DMS53 treated with DMSO at 0.1 percent for 48 hours (cell line): ENCODE data around the gene CDKN2A.

Source experiments
- DNase-seq: peaks from one replicate; lab custom pipeline; 2025; ENCODE audit not compliant: unreplicated experiment; lab: John Stamatoyannopoulos, UW

Gene CDKN2A

GRCh38 chr9:22008384-22008716, 14.2 kb upstream of the CDKN2A start:
- DNase-seq = no peak

DNA sequence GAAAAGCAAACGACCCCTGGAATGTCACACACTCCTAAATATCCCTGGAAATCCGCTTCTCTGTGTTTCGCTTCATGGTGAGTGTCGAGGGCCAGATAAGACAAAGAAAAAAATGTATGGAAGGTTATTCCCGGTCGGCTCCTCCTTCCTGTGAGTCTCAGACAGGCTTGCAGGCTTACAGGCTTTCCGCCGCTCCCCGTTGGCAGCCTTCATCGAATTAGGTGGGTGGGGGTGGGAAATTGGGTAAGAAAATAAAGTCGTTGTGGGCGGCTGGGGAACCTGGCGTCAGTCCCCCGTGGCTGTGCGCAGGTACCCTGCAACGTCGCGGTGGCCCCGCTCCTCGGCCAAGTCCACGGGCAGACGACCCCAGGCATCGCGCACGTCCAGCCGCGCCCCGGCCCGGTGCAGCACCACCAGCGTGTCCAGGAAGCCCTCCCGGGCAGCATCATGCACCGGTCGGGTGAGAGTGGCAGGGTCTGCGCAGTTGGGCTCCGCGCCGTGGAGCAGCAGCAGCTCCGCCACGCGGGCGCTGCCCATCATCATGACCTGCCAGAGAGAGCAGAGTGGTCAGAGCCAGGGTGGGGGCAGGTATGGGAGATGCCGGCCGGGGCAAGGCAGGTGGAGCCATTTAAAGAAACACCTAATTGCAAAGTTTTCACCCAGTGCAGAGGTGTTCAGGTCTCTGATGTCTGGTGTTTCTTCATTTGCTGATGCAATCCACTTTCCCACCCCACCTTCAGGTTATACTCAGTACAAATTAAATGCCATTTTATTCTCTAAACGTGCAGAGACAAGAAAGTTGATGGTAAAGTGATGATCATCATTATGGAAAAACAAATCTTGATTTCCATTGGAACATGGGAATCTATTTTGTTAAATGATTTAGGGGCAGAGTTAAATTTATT, 11.8 kb upstream of the CDKN2A start:
- DNase-seq = no peak

DNA sequence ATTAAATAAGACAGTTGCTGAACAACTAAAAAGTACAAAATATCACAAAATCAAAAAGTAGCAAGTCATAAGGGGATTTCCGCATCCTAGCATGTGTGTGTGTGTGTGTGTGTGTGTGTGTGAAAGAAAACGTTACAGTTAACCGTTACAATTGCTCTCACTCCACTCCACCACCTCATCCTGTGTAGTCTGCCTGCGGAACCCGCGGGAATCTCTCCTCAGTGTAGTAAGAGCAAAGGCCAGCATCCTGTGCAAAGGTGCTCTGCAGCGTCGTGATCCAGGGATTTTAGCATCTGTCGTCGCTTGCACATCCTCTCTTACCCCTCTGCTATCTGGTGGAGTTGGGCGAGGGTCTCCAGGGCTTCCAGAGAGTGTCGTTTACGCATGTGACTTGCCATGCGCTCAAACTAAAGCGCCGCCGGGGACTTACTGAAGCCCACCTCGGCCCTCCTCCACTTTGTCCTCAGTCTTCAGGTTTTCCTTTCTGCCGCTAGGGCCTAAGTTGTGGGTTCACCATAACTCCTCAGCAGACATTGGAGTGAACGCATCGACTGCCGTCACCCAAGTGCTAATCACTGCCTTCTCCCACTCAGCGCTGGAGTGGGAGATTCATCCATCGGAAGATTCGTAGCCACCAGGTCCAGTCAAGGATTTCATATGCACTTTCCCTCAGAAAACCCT, 11.0 kb upstream of the CDKN2A start:
- DNase-seq = no peak

GRCh38 chr9:22002038-22002437, 7.8 kb upstream of the CDKN2A start:
- DNase-seq = no peak

DNA sequence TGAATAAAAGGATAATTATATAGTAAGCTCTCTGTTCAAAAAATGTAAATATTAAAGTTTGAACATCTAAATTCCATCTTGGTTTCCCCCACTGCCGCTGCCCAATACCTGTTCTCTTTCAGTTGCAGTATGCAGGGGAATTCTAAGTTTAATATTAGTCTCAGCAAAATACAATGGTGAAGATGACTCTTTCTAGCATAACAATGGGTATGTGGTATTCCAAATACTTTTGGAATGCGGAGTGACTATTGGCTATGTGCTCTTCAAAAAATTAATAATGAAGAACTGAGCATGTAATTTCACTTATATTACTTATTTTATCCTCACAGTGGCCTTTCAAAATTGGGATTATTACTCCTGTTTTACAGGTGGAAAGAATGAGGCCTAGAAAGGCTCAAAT, 3.8 kb upstream of the CDKN2A start:
- no peak for DNase-seq

- DNase-seq = no peak
Observed at GRCh38 chr9:21997480-21997879, 3.3 kb upstream of the CDKN2A start.

- DNase-seq = no peak
Observed at GRCh38 chr9:21996858-21997257, 2.7 kb upstream of the CDKN2A start.

DNA sequence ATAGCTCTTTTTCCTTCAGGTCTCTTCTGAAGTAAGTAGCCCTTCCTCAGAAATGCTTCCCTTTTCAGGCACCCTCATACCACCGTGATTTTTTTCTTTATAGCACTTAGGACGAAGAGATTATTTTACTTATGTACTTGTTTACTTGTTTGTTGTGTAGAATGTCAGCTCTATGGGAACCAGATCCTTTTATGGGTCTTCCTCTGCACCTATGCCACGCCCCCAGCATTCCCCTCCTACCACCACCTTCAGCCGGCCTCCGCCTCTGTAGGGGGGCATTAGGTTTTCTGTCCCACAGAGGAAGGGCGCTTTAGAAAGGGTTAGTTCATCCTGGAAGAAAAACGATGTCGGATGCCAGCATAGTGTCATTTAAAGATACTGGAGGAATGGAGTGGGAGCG, 2.2 kb upstream of the CDKN2A start:
- no peak for DNase-seq

DNA sequence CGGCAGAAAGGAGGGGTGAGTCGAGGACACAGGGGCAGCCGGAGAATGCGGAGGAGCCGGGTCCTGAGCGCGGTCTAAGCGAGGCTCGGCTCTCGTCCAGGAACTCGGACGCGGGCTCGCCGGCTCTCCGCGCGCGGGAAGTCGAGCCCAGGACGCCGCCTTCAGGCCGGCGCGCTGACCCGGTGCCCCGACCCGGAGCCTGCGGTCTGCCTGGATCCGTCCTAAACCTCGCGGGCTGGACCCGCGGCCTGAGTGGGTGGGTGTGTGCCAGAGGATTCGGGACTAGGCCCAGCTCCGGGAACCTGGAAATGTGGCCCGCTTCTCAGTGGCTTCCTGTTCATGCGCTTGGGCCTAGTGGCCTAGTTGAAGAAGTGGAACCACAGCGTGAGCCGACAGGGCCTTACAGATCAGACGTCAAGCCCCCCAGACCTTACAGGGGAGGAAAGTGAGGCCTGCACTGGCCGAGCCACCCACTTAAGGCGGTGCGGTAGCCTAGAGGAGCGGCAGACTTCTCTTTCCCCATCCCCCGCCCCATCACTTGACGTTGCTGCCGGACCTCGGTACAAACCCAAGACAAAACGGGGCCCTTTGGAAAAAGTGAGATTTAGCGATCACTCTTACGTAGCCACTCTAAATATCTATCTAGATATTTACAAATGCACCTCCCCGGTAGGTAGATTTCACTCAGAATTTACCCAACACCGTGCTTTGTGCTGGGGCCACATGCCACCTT, 1.6 kb upstream of the CDKN2A start:
- DNase-seq = no peak

- peak; percentile 51 for DNase-seq
Observed at GRCh38 chr9:21995006-21995665, 944 bp upstream of the CDKN2A start.

GRCh38 chr9:21994556-21995005, 389 bp upstream of the CDKN2A start, which contains the start of gene CDKN2B-AS1:
CDKN2B-AS1 (plus strand) TSS chr9:21994791.
- DNase-seq = peak; percentile 47

DNA sequence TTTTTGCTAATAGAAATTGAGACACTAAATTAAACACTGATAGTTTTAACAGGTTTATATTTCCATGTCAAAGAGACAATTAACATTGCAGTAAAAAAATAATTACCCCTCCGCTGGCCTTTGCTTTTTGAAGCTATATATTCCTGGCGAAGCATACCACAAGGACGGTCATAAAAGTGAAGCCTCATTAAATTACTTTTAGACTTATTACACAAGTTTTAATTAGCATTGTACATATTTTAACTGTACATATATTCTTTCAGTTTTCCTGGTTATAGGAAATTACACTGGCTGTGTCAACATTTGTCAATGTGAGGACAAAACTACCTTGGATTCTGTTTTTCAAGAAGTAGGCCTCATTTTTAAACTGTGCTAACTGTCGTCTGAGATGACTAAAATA, 1.2 kb downstream of the CDKN2A start:
- no peak for DNase-seq

GRCh38 chr9:21991072-21991959, 2.9 kb downstream of the CDKN2A start:
- no peak for DNase-seq

DNA sequence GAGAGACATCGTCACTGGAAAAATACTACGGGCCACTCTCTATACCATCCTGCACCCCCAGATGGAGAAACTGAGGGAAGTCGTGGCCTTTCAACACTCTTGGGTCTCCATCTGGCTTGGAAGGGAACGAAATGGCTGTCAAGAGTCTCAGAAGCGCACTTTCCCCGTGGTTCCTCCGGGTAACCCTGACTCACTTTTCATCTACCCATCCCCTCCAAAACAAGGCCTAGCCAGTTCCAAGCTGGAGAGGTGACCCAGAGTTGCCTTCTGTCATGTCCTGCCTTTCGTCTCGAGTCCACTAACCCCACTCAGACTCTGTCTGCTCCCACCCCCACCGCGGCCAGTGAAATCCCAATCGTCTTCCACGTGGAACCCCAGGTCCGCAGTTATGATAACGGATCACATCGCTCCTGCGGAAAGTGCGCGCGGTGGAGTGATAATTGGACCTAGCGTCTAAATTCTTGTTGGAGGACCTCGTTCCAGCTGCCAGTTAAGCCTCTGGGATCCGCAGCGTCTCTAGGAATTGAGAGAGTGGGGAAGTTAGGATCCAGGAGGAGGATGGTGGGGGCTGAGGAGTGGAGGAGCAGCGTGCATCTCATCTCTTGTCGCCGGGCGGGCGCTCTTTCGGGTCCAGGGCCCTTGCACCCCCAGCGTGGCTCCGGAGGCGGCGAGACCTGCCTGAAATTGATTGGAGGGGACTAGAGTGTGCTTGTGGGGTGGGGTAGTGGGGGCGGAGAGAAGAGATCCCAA, 4.6 kb downstream of the CDKN2A start:
- DNase-seq = no peak

DNA sequence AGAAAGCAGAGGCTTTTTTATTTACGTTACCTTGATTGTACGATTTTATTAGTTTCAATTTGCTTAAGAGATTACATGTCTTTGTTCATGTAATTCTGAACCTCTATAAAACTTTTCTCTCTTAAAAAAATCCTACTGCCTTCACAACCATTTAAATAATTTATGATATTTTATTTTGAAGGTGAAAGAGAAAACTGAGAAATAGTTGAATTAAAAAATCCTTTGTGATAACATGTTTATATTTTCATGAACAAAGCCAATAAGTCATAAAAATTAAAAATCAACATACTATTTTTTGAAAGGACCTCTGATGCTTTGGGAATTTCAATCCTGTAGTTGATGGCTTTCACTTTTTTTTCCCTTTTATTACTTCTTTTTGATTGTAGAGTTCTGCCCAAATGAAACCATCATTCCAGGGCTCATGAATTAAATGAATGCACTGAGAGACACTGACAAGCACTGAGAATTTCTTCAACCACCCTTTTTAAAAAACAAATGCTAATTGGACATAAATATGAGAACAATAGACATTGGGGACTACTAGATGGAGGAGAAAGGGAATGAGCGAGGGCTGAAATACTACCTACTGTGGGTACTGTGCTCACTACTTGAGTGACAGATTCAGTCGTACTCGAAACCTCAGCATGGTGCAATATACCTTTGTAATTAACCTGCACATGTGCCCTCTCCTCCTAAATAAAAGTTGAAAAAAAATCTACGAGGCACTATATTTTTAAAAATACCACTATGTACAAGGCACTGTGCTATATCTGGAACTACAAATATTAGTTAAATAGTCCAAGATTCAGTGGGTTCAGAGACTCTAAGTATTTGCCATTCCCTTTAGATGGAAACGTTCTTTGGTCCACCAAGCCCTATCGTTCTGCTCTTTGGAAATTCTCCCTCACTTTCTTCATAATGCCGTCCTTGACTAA, 5.9 kb downstream of the CDKN2A start:
- DNase-seq = no peak

- DNase-seq = no peak
Observed at GRCh38 chr9:21985964-21986667, 8.1 kb downstream of the CDKN2A start.

GRCh38 chr9:21984101-21984500, 10.1 kb downstream of the CDKN2A start:
- DNase-seq = no peak

DNA sequence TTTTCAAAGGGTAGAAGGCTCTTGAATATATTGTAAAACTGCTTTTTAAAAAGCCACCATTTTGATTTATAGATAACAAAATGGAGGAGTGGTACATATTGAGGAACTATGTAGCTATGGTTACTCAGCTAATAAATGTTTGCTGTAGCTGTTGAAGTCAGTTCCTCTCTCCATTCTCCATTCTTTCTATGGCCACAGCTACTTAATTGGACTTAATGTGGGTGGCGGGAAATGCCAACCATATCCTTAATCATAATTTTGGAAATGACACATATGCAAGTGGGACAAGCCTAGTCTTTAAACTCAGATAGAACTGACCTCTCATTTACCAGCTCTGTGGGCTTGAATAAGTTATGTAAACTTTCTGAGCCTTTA, 10.6 kb downstream of the CDKN2A start:
- DNase-seq = no peak
